CD4-positive, alpha-beta T cell treated with Interferon alpha-2 for 1 hour (primary cell): Measurements from ENCODE around the gene FADD.
"Not testable (repeated sequence)": the region's sequence is repeated elsewhere in the genome, so short reads cannot be mapped to it uniquely, and the experiment has no call there.

ENCODE experiments used
- DNase-seq, 2 donors: peaks; one replicate each; pipeline ENCODE4 v3.0.0-alpha.2; 2020 to 2022

FADD gene

DNA sequence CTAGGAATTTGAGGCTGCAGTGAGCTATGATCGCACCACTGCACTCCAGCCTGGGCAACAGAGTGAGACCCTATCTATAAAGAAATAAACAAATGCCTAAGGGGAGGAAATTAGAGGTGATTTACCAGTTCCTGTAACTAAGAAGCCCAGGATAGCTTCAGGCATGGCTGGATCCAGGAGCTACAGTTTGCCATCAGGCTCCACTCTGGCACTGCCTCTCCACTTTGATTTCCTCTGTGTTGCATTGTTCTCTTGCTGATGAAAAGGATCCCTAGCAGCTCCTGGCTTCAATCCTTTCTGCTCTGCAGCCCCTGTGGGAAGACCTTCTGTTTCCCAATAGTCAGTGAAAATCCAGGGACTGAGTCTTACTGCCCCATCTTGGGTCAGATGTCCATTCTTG, 20.1 kb upstream of the FADD start:
- DNase-seq = no peak

- no peak for DNase-seq
Observed at GRCh38 chr11:70183483-70184176, 19.5 kb upstream of the FADD start.

- no peak for DNase-seq
Observed at GRCh38 chr11:70184396-70184795, 18.7 kb upstream of the FADD start.

DNA sequence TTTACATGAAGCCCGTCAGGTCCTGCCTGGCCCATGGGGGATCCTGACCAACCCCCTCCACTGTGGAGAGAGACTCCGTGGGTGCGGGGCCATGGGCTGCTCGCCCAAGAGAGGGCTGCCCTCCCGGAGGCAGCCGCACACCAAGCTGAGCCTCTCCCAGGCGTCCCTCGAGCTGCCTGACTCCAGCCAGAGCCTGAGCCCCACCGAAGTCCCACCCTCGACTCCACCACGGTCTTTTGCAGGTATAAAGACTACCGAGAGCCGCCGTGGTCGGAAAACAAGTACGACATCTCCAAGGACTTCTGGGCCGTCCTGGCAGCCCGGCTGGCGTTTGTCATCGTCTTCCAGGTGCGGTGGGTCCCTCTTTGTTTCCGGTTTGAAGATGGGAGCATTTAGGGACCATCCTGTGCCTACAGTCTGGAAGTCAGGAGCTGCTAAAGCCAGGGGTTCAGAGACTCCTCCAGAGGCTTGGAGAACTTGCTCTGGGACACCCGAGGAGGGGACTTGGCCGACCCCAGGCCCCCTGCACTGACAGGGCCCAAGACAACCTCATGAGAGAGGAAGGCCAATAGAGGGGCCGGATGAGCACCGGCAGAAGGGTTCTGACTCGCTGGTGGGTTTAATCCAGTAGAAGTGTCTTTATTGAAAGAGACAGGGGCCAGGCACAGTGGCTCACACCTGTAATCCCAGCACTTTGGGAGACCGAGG, 17.6 kb upstream of the FADD start:
- no peak for DNase-seq

DNA sequence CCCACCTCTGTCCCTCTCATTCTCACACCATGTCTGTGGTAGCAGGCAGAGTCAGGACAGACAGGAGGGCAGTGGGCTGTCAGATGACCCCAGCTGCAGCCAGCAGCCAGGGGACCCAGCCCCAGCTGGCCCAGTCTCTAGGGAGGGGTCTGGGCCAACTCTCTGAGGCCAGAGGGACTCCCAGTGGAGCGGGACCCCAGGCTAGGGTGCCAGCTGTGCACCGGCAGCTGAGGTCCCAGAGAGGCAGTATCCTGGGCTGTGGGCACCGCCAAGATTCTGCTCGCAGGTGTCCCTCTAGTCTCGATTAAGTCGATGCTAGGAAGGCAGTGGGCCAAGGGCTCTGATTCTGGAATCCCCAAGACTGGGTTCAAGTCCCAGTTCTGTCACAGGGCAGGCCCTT, 16.7 kb upstream of the FADD start:
- no peak for DNase-seq

DNA sequence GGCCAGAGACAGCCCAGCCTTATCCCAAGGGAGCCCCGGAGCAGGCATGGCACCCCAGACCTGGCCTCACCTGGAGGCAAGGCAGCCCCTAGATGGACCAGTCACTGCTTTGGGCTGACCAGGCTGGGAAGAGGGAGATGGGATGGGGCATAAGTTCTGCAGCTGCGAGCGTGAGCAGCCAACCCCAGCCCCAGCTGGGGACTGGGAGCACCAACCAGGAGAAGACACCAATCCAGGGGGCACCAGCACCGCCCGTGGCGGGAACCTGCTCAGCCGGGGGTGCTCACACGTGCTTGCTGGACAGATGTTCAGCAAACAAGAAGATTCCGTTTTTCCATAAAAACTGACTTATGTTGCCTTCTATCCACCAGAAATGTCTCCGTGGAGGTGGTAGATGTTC, 16.2 kb upstream of the FADD start:
- DNase-seq = no peak

DNA sequence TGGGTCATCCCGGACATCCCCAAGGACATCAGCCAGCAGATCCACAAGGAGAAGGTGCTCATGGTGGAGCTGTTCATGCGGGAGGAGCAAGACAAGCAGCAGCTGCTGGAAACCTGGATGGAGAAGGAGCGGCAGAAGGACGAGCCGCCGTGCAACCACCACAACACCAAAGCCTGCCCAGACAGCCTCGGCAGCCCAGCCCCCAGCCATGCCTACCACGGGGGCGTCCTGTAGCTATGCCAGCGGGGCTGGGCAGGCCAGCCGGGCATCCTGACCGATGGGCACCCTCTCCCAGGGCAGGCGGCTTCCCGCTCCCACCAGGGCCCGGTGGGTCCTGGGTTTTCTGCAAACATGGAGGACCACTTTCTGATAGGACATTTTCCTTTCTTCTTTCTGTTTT, 15.3 kb upstream of the FADD start:
- no peak for DNase-seq

DNA sequence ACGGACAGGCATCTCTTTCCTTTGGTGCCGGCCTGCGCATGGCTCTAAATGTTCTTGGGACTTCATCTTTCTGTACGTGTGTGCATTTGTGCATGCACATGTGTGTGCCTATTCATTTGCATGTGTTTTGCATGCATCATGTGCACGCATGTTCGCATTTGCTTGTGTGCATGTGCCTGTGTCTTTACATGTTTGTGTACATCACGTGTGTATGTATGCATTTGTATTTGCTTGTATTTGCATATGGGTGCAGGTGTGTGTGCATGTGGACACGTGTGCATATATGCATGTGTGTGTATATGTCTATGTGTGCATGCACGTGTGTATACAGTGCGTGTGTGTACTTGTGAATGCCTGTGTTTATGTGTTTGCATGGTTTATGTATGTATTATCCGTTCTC, 13.5 kb upstream of the FADD start:
- DNase-seq = no peak

DNA sequence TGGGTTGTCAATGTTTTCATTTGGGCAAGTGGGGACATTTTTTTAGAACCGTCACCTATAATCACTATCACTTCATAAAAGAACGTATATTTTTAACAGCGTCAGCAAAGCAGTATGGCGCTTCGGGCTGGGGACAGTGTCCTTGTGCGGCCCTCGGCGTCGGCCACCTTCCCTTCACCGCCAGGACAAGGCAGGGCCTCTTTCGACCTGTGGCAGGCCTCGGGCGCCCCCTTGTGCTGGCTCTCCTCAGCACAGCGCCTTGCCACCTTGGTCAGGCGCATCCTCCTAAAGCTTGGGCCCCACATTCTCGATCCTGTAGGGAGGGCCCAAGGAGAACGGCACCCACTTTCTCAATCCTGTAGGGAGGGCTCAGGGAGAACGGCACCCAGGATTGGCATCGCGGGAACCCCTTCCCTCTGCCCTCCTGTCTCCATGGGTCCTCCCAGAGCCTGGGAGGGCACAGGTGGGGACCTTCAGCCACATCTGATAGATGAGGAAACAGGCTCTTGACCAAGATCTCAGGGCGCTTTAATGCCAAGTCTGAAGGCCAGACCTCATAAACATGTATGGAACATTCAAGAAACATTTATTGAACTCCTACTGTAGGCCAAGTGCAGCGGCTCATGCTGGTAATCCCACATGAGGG, 11.5 kb upstream of the FADD start:
- DNase-seq = peak; percentile 24 to 27

DNA sequence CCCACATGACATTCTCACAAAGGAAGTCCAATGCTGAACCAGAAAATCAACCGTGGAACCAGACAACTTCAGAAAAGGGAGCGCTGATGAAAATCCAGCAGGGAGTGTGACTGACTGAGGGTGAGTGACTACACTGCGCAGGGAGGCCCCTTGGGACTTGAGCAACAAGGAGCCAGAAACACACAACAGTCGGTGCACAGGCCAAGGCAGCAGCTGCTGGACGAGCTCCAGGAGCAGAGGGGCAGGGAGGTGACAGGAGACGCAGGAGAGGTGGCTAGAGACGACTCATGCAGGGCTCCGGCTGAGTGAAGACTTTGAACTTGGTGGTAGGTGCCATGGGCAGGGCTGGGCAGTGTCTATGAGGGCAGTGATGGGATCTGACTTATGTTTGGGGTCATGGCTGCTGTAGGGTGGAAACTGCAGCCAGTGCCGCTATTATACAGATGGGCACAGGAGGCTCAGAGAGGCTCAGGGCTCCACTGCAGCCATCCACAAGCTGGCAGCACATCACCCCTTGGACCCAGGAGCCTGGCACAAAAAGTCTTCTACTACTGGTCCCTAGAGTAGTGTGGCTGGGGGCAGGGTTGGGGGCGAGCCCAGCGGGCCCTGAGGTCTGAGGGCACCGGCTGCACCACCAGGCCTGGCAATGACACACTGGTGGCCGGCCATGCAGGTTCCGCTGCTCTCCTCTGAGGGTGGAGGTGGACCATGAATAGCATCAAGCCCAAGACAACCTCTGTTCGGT, 10.3 kb upstream of the FADD start:
- no peak for DNase-seq

- no peak for DNase-seq
Observed at GRCh38 chr11:70193411-70194292, 9.4 kb upstream of the FADD start.

DNA sequence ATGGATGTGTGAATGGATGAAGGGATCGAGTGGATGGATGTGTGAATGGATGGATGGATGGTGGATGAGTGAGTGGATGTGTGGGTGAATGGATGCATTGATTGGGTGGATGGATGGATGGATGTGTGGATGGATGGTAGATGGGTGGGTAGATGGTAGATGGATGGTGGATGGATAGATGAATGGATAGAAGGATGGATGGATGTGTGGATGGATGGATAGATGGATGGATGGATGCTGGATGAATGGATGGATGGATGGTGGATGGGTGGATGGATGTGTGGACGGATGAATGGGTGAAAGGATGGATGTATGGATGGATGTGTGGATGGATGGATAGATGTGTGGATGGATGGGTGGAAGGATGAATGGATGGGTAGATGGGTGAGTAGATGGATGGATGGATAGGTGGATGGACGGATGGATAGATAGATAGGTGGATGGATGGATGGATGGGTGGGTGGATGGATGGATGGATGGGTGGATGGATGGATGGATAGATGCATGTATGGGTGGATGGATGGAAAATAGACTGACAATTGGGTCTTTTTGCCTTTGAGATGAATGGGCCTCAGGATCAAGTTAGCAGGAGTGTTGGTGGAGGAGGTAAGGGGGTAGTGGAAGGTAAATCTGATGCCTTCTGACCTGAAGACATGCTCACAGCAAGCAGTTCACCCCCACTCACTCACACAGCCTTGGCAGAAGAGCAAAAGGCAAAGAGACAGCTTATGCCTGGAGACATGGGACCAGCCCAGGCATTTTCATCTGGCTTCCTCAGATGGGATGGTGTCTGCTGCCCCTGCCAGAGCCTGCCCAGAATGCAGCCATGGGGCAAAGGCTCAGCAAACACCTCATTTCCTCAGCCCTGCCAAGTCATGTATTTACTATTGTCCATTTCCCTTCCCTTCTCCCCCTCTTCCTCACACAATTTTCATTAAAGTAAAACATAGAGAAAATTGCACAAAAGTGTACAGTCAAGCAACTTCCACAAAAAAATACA, 8.0 kb upstream of the FADD start:
- no peak for DNase-seq

DNA sequence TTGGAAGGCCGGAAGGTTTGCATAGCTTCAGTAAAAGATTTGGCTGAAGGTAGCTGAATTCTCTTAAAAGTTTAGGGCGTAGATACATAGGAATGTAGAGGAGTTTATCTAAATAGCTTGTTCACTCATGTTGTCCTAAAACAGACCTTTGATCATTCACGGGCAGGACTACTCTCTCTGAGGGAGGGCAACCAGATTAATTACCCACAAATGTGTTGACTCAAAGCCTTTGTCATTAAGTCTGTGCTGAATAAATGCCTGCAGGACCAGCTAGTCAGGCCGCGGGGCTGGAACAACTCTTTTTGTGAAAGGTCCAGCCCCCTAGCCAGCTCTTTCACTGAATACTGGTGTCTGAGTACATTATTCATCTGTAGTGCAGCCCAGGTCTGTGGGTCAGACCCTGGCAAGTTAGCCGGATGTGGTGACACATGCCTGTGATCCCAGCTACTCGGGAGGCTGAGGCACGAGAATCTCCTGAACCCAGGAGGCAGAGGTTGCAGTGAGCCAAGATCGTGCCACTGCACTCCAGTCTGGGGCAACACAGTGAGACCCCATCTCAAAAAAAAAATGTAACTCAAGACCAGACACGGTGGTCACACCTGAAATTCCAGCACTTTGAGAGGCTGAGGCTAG, 2.8 kb upstream of the FADD start:
- no peak for DNase-seq

DNA sequence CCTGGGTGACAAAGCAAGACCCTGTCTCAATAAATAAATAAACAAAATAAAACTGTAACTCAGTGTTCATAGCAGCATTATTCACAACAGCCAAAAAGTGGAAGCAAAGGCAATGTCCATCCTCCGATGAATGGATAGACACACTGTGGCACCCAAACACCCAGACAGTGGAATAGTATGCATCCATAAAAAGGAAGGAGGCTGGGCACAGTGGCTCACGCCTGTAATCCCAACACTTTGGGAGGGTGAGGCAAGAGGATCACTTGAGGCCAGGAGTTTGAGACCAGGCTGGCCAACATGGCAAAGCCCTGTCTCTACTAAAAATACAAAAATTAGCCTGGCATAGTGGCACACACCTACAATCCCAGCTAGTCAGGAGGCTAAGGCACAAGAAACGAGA, 2.0 kb upstream of the FADD start:
- not testable (repeated sequence) for DNase-seq

DNA sequence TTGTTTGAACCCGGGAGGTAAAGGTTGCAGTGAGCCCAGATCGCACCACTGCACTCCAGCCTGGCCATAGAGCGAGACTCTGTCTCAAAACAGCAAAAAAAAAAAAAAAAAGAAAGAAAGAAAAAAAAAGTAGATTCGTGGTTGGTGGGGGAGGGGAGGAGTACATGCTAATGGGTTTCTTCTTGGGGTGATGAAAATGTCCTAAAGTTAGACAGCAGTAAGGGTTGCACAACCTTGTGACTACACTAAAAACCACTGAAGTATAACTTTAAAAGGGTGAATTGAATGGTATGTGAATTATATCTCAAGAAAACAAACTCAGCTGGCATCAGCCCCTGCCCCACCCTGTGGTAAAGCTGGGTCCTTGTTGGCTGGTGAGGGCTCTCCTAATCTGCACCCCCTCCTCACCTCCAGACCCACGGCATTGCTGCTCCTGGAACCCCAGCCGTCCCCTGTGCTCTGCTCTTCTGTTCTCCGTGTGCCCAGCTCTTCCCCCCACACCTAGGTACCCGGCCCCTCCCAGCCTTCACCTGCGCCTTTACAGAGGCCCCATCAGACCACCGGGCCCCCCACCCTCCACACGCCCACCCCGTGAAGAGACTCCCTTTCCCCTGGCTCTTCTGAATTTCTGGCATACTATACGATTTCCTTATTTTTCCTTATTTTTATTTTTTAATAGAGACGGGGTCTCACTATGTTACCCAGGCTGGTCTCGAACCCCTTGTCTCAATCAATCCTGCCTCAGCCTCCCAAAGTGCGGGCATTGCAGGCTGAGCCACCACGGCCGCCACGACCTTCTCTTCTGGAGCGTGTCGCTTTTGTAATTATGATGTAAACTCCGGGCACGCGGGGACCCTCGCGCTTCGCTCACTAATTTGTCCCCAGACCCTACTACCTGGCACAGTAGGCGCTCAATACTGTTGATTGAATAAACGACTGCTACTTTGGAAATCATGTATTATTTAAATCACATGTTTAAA, 924 bp upstream of the FADD start:
- DNase-seq = no peak

DNA sequence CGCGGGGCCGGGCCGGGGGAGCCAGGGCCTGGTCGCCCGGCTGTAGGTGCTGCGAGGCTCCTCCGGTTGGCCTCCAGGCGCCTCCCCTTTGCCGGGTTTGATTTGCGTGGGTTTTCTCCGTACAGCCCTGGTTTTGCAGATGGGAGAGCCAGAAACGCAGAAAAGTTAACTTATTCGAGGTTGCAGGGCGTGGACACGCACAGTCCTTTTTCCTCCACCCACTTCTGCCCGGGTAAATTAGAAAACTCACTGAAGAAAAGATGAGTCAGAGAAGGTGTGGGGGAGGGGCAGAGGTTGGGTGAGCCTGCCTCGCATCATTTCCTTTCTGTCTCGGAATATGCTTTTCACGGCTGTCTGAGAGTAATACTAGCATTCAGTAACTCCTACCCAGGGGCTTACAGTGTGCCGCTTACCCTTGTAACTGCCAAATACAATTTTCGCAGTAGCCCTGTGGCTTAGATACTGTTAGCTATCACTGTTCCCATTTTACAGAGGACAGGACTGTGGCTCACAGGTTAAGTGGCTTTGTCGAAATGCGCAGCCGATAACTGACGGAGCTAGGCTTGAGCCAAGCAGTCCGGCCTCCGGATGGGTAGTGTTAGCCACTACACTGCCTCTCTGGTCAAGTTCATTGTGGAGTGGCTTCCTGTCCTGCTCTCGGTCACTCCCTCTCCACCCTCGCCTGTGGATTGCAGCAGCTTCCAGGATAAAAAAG, 812 bp downstream of the FADD start:
- DNase-seq = peak; percentile 84 to 89

GRCh38 chr11:70204466-70204799, 1.3 kb downstream of the FADD start:
- peak in 1 of 2 donors; percentile 3 for DNase-seq

- no peak for DNase-seq
Observed at GRCh38 chr11:70205049-70205725, 2.1 kb downstream of the FADD start.
